Skin epidermis (tissue), 12 donors: ENCODE measurements around the gene ITIH4.

Source experiments
- H3K27ac ChIP-seq, 21 experiments: fragments of 200-600 bp; sonication (generic) in 11 of 21; one replicate each; pipeline ENCODE4 v1.5.0; 2020; ENCODE audit warnings: mild to moderate bottlenecking in 3 of 21, inconsistent platforms in 2 of 21, moderate library complexity in 2 of 21
- H3K4me3 ChIP-seq, 7 experiments: fragments of 200-600 bp; sonication (generic) in 2 of 7; one replicate each; pipeline ENCODE4 v1.5.0; 2020; ENCODE audit warnings: inconsistent platforms in 2 of 7, mild to moderate bottlenecking in 2 of 7, moderate library complexity in 1 of 7

The ITIH4 gene

GRCh38 chr3:52851348-52851747, 20.9 kb upstream of the ITIH4 start:
- Histone ChIP-seq H3K4me3 (no peak overlapping the region), H3K27ac (no peak overlapping the region)

DNA sequence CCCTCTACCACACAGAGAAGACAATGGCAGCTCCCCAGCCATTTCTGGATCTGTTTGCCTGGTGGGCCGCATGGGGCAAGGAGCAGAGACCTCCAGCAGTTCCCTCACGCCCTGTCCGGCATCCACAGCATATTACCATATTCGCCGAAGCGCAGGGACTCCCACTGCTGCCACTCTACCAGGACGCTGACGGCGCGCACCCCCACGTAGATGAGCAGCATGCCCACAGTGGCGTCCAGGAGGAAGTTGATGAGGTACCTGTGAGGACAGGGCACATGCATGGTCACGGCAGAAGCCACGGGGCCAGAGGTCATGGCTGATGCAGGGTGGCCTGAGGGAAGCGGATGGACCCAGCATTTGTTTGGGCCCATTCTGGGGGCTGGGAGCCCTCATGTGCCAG, 19.2 kb upstream of the ITIH4 start:
- H3K4me3 ChIP-seq = no peak overlapping the region
- no peak overlapping the region for H3K27ac ChIP-seq

- Histone ChIP-seq H3K4me3 (no peak overlapping the region), H3K27ac (peak overlapping the region in 1 of 21 experiments; percentile 3)
Observed at GRCh38 chr3:52848617-52849016, 18.1 kb upstream of the ITIH4 start.

- Histone ChIP-seq H3K27ac (no peak overlapping the region), H3K4me3 (no peak overlapping the region)
Observed at GRCh38 chr3:52847726-52848125, 17.3 kb upstream of the ITIH4 start.

DNA sequence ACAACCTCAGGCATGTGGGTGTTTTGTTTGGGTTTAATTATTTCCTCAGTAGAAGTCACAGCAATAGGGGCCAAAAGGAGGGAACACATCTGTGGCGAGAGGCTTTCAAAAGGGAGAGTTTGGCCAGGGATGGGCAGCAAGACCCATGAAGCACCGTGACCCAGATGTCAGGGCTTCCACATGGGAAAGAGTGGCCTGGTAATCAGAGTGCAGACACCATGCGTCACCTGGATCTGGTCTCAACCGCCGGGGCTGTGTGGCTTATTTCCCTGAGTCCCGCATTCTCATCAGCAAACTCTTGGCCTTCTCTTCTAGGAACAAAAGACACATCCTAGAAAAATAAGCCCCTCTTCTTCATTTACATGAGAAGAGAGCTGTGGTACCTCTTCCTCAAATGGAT, 16.8 kb upstream of the ITIH4 start:
- no peak overlapping the region for H3K27ac ChIP-seq

GRCh38 chr3:52846432-52846965, 16.0 kb upstream of the ITIH4 start:
- H3K27ac ChIP-seq = peak overlapping the region in 1 of 21 experiments; percentile 9
- H3K4me3 ChIP-seq = no peak overlapping the region

More for the DNA sequence above, 16.8 kb upstream of the ITIH4 start:
- H3K4me3 ChIP-seq = no peak overlapping the region

DNA sequence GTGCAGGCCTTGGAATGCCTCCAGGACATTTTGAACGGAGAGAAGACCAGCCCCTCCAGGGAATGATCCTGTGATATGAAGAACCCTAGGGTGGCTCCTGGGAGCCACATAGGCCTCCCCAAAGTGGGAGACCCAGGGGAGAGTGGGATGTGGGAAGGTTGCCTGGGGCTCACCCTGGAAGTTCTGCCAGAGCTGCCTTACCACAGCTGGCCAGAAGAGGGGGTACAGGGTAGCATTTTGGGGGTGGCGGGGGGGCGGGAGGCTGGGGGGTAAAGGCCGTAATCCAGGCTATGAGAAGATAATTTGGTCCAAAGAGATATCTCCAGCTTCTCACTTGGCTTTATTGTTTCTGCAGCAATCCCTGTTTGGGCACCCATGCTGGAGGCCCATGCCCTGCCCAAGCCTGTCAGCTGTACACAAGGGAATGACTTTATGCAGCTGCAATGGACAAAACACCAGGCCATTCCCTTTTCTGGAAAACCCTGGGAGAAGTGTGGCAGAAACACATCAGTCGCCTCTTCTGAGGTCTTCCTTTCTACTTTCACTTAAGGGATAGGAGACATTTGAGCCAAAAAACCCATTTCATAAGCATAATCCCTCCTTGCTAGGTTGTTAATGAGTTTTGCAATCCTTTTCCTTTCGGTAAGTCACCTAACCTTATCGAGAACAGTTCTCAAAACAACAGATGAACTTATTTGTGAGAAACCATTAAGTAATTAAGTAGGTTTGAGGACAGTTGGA, 15.4 kb upstream of the ITIH4 start:
- no peak overlapping the region for H3K4me3 ChIP-seq

DNA sequence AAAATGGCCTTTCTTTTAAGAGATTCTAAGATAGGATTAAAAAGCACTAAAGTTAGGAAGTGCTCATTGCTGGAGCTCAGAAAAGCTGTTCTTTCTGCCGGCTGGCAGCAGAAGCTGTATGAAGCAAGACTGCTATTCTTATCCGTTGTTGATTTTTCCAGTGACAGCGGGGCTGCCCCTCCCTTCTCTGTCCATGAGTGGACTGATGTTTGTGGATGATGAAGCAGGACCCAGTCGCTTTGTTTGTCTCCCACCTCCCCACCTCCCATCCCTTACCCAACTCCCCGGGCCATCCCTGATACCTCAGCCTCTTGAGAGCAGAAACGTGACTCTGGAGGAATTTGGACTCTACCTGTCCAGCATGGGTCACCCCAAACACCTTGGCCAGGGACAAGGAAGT, 14.7 kb upstream of the ITIH4 start:
- Histone ChIP-seq H3K4me3 (no peak overlapping the region), H3K27ac (peak overlapping the region in 6 of 21 experiments; percentile 21 to 85 (median 42))

More for the DNA sequence above, 15.4 kb upstream of the ITIH4 start:
- H3K27ac ChIP-seq = peak overlapping the region in 6 of 21 experiments; percentile 9 to 85 (median 42)

DNA sequence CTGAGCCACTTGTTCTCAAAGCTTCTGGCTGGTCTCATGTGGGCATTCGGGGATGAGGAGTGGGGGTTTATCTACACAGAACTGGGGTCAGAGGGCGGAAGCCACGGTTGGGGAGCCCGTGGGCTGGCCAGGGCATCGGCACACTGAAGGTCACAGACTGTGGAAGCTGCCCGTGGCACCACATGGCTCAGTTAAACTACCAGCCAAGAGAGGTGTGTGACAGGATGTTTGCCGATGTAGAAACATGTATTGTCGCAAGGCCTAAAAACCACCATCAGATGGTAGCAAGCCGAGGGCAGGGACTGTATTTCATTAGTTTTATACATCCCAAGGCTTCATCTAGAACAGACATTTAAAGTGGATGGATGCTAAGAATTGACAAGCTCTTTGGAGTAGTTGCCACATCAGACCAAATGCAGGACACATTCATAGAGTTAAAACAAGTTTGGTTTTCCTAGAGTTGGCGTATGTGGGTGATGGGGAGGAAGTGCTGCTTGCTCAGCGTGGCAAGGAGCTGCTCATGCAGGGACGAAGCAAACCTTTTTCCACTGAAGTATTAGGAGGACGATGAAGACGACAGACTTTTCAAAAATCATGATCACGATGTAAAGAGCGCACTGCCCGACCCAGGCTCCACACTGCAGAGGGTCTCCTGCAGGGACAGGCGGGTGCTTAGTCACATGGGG, 14.0 kb upstream of the ITIH4 start:
- no peak overlapping the region for H3K4me3 ChIP-seq
- H3K27ac ChIP-seq = peak overlapping the region in 5 of 21 experiments; percentile 10 to 64 (median 47)

- Histone ChIP-seq H3K27ac (peak overlapping the region in 3 of 21 experiments; percentile 10 to 64 (median 55)), H3K4me3 (no peak overlapping the region)
Observed at GRCh38 chr3:52843881-52844280, 13.4 kb upstream of the ITIH4 start.

DNA sequence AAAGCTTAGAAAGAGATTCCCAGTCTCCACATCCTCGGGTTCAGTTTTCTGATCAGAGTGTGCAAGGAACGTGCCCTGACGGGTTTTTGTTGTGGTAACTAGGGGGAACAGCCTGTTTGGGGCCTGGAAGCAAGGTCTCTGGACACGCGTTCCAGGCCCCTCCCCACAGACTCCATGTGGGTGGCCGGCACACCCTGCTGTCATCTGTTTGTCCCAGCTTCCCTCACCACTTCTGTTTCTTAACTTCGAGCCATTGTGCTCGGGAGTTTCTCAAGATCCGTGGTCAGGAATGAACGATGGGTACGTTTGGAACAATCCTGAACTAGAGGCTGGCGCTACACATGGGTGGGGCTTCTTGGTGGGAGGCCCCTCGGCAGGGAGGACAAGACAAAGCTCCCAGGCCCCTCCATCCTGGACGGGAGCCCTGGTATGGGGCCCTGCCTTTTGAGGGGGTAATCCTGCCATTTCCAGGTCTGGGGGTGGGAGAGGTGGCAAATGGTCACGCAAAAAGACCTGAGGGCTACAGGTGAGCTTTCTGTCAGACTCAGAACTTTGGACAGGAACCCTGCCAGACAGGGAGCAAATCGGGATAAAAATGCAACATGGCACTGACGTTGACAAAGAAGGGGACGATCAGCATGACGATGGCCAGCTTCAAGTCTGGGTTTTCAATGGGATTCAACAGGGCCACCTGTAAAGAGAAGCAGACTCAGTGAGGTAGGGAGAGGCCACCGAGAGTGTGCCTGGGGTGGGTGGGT, 12.8 kb upstream of the ITIH4 start:
- H3K4me3 ChIP-seq = no peak overlapping the region
- peak overlapping the region in 6 of 21 experiments; percentile 6 to 64 (median 24) for H3K27ac ChIP-seq

- Histone ChIP-seq H3K4me3 (no peak overlapping the region), H3K27ac (peak overlapping the region in 1 of 21 experiments; percentile 42)
Observed at GRCh38 chr3:52842424-52842823, 12.0 kb upstream of the ITIH4 start.

DNA sequence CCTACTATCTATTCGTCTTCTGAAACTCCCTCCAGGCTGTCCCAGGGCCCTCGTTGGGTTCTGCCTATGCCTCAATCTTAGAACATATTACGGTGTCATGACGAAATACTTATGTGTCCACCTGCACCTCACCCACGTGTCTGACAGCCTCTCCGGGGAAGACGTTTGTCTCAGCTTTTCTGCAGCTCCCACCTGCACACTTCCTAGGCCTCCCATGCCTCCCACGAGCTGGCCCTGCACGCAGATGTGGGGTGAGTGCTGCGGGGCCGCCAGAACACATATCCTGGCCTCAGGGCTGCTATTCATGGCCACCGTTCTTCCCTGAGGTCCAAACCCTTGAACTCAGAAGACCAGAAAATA, 11.5 kb upstream of the ITIH4 start:
- no peak overlapping the region for H3K27ac ChIP-seq
- H3K4me3 ChIP-seq = no peak overlapping the region

DNA sequence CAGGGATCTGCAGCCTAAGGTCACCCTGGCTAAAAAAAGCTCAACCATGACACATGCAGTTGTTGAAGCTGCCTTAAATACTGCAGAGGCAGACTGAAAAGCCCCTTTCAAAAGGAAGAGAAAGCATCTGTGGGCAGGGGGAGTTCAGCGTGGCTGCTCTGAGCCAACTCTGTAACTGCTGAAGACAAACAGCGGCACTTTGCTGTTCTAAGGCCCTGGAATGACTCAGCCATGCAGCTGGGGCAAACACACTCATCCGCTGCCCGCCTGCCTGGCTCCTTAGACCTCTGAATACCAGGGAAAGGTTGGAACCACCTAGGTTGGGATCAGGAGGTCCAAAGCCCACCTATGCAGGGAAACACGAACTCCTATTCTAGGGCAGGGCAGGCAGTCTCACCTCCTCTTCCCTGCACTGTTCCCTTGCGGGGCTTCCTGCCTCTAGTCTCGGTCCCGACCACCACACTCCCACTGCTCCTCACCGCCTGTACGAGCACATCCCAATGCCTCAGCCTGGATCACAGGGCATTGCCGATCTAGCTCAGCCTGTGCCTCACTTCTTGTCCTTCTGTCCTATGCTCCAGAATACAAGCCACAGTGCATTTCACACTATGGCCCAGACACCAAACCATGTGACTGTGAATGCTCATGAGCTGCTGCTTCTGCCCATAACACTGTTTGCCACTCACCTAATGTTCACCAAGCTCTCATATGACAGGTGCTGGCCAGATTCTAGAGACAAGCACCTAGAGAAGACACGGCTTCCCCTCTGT, 10.9 kb upstream of the ITIH4 start:
- Histone ChIP-seq H3K27ac (no peak overlapping the region), H3K4me3 (no peak overlapping the region)

- Histone ChIP-seq H3K27ac (no peak overlapping the region), H3K4me3 (no peak overlapping the region)
Observed at GRCh38 chr3:52839892-52840545, 9.5 kb upstream of the ITIH4 start.

GRCh38 chr3:52839268-52839575, 8.8 kb upstream of the ITIH4 start:
- Histone ChIP-seq H3K4me3 (no peak overlapping the region), H3K27ac (no peak overlapping the region)

- Histone ChIP-seq H3K4me3 (no peak overlapping the region), H3K27ac (no peak overlapping the region)
Observed at GRCh38 chr3:52838561-52839267, 8.2 kb upstream of the ITIH4 start.

DNA sequence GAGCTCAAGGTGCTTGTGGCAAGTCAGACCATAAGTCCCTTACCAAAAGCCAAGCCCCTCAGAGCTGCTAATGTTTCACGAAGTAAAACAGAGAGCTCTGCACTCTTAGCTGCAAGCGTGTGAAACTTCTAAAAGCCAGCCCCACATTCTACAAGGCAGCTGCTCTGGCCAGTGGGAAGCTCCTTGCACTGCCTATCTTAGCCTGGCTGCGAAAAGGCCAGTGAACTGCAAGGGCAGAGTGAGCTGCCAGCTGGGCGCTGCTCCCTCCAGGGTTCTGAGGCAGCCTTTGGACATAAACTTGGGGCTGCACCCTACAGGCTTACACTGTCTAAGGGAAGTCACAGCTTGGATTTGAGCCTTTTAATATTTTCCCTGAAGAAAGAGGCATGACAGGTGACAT, 6.5 kb upstream of the ITIH4 start:
- Histone ChIP-seq H3K27ac (no peak overlapping the region), H3K4me3 (no peak overlapping the region)

DNA sequence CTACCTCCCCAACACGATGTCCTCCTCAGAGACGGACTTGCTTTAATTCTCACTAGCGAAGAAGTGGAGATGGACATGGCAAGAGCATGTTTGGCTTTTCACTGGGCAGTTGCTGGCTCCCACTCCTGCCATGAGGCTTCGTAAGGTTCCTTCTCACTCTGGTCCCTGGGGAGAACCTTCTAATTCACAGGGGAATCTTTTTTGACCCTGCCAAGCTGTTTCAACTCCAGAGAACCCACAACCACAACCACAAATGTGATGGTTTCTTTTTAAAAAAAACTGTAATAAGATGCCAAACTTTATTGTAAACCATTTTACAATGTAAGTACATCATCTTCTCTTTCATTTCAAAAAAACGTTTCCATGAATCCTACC, 6.0 kb upstream of the ITIH4 start:
- H3K27ac ChIP-seq = peak overlapping the region in 1 of 21 experiments; percentile 14
- no peak overlapping the region for H3K4me3 ChIP-seq
